Measurements from ENCODE around the gene KCNJ12.

DNA sequence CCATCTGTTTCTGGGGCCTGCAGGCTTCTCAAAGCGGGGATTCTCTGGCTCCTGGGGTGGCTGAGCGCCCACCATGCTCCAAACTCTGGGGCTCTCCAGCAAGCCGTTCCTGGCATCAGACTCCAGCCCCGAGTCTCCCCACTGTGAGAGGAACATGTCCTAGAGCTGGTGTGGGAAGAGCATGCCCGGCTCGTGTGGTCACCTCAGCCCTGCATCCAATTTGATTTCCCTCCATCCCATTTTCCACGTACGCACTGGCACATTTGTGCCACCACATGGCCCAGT, 23.2 kb upstream of the KCNJ12 start:
- TF ChIP-seq, protein P1, sequence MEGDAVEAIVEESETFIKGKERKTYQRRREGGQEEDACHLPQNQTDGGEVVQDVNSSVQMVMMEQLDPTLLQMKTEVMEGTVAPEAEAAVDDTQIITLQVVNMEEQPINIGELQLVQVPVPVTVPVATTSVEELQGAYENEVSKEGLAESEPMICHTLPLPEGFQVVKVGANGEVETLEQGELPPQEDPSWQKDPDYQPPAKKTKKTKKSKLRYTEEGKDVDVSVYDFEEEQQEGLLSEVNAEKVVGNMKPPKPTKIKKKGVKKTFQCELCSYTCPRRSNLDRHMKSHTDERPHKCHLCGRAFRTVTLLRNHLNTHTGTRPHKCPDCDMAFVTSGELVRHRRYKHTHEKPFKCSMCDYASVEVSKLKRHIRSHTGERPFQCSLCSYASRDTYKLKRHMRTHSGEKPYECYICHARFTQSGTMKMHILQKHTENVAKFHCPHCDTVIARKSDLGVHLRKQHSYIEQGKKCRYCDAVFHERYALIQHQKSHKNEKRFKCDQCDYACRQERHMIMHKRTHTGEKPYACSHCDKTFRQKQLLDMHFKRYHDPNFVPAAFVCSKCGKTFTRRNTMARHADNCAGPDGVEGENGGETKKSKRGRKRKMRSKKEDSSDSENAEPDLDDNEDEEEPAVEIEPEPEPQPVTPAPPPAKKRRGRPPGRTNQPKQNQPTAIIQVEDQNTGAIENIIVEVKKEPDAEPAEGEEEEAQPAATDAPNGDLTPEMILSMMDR (IDR thresholded peaks at IDR 0.05), result no peak
- TF ChIP-seq EZH2 (IDR thresholded peaks at IDR 0.05) (no peak), EZH2phosphoT487 (IDR thresholded peaks at IDR 0.05) (no peak)
